Fibroblast of lung (primary cell): ENCODE results near the gene GPR132.

Experiments
- CTCF ChIP-seq, 2 donors: IDR thresholded peaks in 1 of 2; conservative IDR thresholded peaks in 1 of 2; 1 replicate in 1 of 2; 2 replicates in 1 of 2; pipeline ENCODE4 v1.5.1; 2011 to 2012; ENCODE audit warnings: low read length in 2 of 2, control low read depth in 1 of 2, inconsistent platforms in 1 of 2, low read depth in 1 of 2, mild to moderate bottlenecking in 1 of 2
- EZH2 ChIP-seq: IDR thresholded peaks from 2 replicates; pipeline ENCODE4 v1.5.1; 2012; ENCODE audit warnings: low read length, control low read depth, mild to moderate bottlenecking; ENCODE audit errors: missing control alignments

GRCh38 chr14:105005929-105006830 lies 59.0 kb downstream of the GPR132 start:
- no peak for TF ChIP-seq EZH2
- TF ChIP-seq CTCF (conservative IDR thresholded peaks at IDR 0.05 in 1 of 2, IDR thresholded peaks at IDR 0.05 in 1 of 2; ENCODE audit: low read depth in 1 of 2, low read length in 2 of 2): no peak
